GM23338 (cell line): Measurements from ENCODE around the gene SULT1A2. TPM values are rescaled to one million over a fixed set of nuclear protein-coding genes. Genes with fewer than 3 reads are reported as not detected.
A peak's percentile ranks its signal among the peaks of the same experiment; 100 is the strongest.
"Not testable (repeated sequence)": the region's sequence is repeated elsewhere in the genome, so short reads cannot be mapped to it uniquely, and the experiment has no call there.

Experiments used
- ATAC-seq: fragments of 200-7000 bp; cut with Tn5 transposase; 3 replicates; pipeline ENCODE4 v1.9.1; 2020
- DNase-seq: peaks from one replicate; pipeline ENCODE4 v3.0.0-alpha.2; 2015; ENCODE audit warnings: low spot score
- H2AFZ ChIP-seq: fragments of 200-600 bp; sonication (generic); 2 replicates; pipeline ENCODE4 v1.8.0; 2016; ENCODE audit warnings: antibody characterized with exemption, mild to moderate bottlenecking, moderate library complexity
- H3F3A ChIP-seq: fragments of 200-600 bp; sonication (generic); replicated peaks from 2 replicates; pipeline ENCODE4 v1.8.0; 2017; ENCODE audit warnings: antibody characterized with exemption, mixed run types, low read depth
- H3K27ac ChIP-seq: fragments of 200-600 bp; sonication (generic); 2 replicates; pipeline ENCODE4 v1.6.1; 2016; ENCODE audit warnings: low read depth
- H3K27me3 ChIP-seq: fragments of 200-600 bp; sonication (generic); 2 replicates; pipeline ENCODE4 v1.8.0; 2016; ENCODE audit warnings: mild to moderate bottlenecking, mixed run types, moderate library complexity; ENCODE audit not compliant: insufficient read depth
- H3K36me3 ChIP-seq: fragments of 200-600 bp; sonication (generic); 2 replicates; pipeline ENCODE4 v1.8.0; 2016; ENCODE audit warnings: mild to moderate bottlenecking; ENCODE audit not compliant: insufficient read depth
- H3K4me1 ChIP-seq: fragments of 200-600 bp; sonication (generic); 2 replicates; pipeline ENCODE4 v1.8.0; 2016; ENCODE audit warnings: mild to moderate bottlenecking, moderate library complexity; ENCODE audit not compliant: insufficient read depth
- H3K4me2 ChIP-seq: fragments of 200-600 bp; sonication (generic); 2 replicates; pipeline ENCODE4 v1.7.1; 2017; ENCODE audit warnings: mixed run types
- H3K4me3 ChIP-seq: fragments of 200-600 bp; sonication (generic); 2 replicates; pipeline ENCODE4 v1.6.1; 2016; ENCODE audit warnings: mixed run types
- H3K79me2 ChIP-seq: fragments of 200-600 bp; sonication (generic); replicated peaks from 2 replicates; pipeline ENCODE4 v1.8.0; 2017; ENCODE audit warnings: mild to moderate bottlenecking; ENCODE audit not compliant: insufficient read depth
- H3K9me2 ChIP-seq: fragments of 200-600 bp; sonication (generic); 2 replicates; pipeline ENCODE4 v1.8.0; 2017; ENCODE audit not compliant: insufficient read depth
- H4K20me1 ChIP-seq: fragments of 200-600 bp; sonication (generic); replicated peaks from 2 replicates; pipeline ENCODE4 v1.8.0; 2017; ENCODE audit warnings: mild to moderate bottlenecking; ENCODE audit not compliant: insufficient read depth
- H3K27ac Mint-ChIP-seq: 2 replicates; pipeline ENCODE4 v1.8.0; 2020; ENCODE audit warnings: inconsistent platforms, mild to moderate bottlenecking, moderate library complexity, mixed read lengths
- H3K27me3 Mint-ChIP-seq: 3 replicates; pipeline ENCODE4 v1.8.0; 2022; ENCODE audit warnings: low read depth, mild to moderate bottlenecking, moderate library complexity, mixed read lengths, inconsistent platforms; ENCODE audit not compliant: insufficient read depth, poor library complexity
- H3K36me3 Mint-ChIP-seq: 3 replicates; pipeline ENCODE4 v1.8.0; 2021; ENCODE audit warnings: low read depth, mild to moderate bottlenecking, inconsistent platforms, moderate library complexity, mixed read lengths
- H3K4me1 Mint-ChIP-seq: 3 replicates; pipeline ENCODE4 v1.8.0; 2020; ENCODE audit warnings: mild to moderate bottlenecking, inconsistent platforms, mixed read lengths
- H3K4me3 Mint-ChIP-seq: 3 replicates; pipeline ENCODE4 v1.8.0; 2021; ENCODE audit warnings: moderate library complexity, mild to moderate bottlenecking, inconsistent platforms, mixed read lengths
- H3K9me3 Mint-ChIP-seq: 3 replicates; pipeline ENCODE4 v1.8.0; 2020; ENCODE audit warnings: moderate library complexity, mild to moderate bottlenecking, inconsistent platforms, mixed read lengths
- CREB1 ChIP-seq: fragments of 250-450 bp; sonication (Bioruptor Pico); IDR thresholded peaks from 2 replicates; pipeline ENCODE4 v1.5.0; 2020; ENCODE audit warnings: low read depth, mild to moderate bottlenecking, moderate library complexity
- CTCF ChIP-seq, 2 experiments: fragments of 200-600 bp in 1 of 2; sonication (generic) in 1 of 2; conservative IDR thresholded peaks; 2 replicates each; pipeline versions ENCODE4 v1.5.1 to v1.6.1; 2016 to 2017; ENCODE audit warnings: antibody characterized with exemption in 2 of 2, low read depth in 2 of 2, mild to moderate bottlenecking in 2 of 2, moderate library complexity in 1 of 2
- ETS1 ChIP-seq: IDR thresholded peaks from 2 replicates; pipeline ENCODE4 v1.6.1; 2016; ENCODE audit warnings: antibody characterized with exemption
- REST ChIP-seq: IDR thresholded peaks from one replicate; pipeline ENCODE4 v1.6.1; 2018; ENCODE audit warnings: antibody characterized with exemption; ENCODE audit not compliant: unreplicated experiment
- polyA plus RNA-seq: library from polyadenylated mRNA; unstranded; fragments of >200 nt; fragmentation: Nextera tagmentation; extraction: Ambion mirVana; gene quantifications from 2 replicates; pipeline ENCODE4 v1.2.1, GENCODE V29; 2016
- total RNA-seq: library from RNA; depleted of rRNA; stranded (reverse); fragments of >200 nt; shearing (Covaris generic); gene quantifications from 2 replicates; pipeline ENCODE4 v1.2.3, GENCODE V29; 2014

SULT1A2 gene
- total and polyA plus RNA-seq, 2 experiments from 2014 or later: 0.17 to 0.34 TPM

- TF ChIP-seq CTCF (conservative IDR thresholded peaks at IDR 0.05; ENCODE audit: low read depth in 2 of 2): no peak
- no peak for TF ChIP-seq REST
- TF ChIP-seq ETS1: no peak
- no peak for TF ChIP-seq CREB1
Observed at GRCh38 chr16:28602529-28602928, 5.7 kb upstream of the SULT1A2 start (continued).

DNA sequence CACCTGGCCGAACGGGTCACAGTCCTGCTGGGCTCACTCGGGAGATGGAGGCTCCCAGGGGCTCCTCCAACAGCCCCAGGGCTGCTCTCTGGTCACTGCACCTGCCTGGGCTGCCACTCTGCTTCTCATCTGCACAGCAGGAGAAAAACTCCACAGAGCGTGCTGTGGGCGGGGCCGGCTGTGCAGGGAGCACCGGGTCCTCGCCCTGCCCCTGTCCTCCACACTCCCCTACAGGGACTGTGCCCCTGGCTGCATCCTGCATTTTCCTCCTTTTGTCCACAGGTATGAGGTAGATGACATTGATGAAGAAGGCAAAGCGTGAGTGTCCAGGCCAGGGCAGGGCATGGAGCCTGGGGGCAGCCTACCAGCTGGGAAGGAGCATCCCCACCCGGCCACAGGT, 5.2 kb upstream of the SULT1A2 start:
- H3K4me2 ChIP-seq, H3F3A ChIP-seq, H3K27ac ChIP-seq, H4K20me1 ChIP-seq, ATAC-seq, H3K9me2 ChIP-seq, H3K27me3 Mint-ChIP-seq, H3K79me2 ChIP-seq, H3K36me3 Mint-ChIP-seq, DNase-seq, H3K27me3 ChIP-seq, H3K36me3 ChIP-seq, H3K4me3 ChIP-seq, H3K4me3 Mint-ChIP-seq, H3K4me1 ChIP-seq, H3K9me3 Mint-ChIP-seq, H3K27ac Mint-ChIP-seq, H2AFZ ChIP-seq: not testable (repeated sequence)
- H3K4me1 Mint-ChIP-seq: peaks cover 11% of the 10 kb centered on the region; the same call in 2 of the 3 replicates

- H3K36me3 ChIP-seq, H3K4me2 ChIP-seq, H3F3A ChIP-seq, H3K36me3 Mint-ChIP-seq, DNase-seq, H3K79me2 ChIP-seq, H3K9me3 Mint-ChIP-seq, H2AFZ ChIP-seq, H4K20me1 ChIP-seq, ATAC-seq, H3K4me3 ChIP-seq, H3K27me3 Mint-ChIP-seq, H3K27me3 ChIP-seq, H3K9me2 ChIP-seq, H3K27ac ChIP-seq, H3K4me1 ChIP-seq, H3K27ac Mint-ChIP-seq: not testable (repeated sequence)
- H3K4me3 Mint-ChIP-seq: peak overlapping the region; percentile 57; the same call in 2 of the 3 replicates
- H3K4me1 Mint-ChIP-seq: peaks cover 15% of the 10 kb centered on the region; the same call in 2 of the 3 replicates
Observed at GRCh38 chr16:28601589-28601988, 4.7 kb upstream of the SULT1A2 start.

- not testable (repeated sequence) for H3K9me2 ChIP-seq, H3K79me2 ChIP-seq, H3K36me3 ChIP-seq, H3K27ac Mint-ChIP-seq, H3K27me3 ChIP-seq, H4K20me1 ChIP-seq, H3K9me3 Mint-ChIP-seq, H3K36me3 Mint-ChIP-seq, H3F3A ChIP-seq, H3K27me3 Mint-ChIP-seq, H3K27ac ChIP-seq, H2AFZ ChIP-seq, H3K4me1 ChIP-seq
- Mint-ChIP-seq H3K4me1 (peaks cover 19% of the 10 kb centered on the region; the same call in 2 of the 3 replicates), H3K4me3 (peak overlapping the region; percentile 55)
- peak overlapping the region; percentile 60; the same call in 1 of the 2 replicates for H3K4me2 ChIP-seq
- peak; percentile 24 for DNase-seq
- ATAC-seq: peak; percentile 53
- H3K4me3 ChIP-seq: peak overlapping the region; percentile 43; the same call in 1 of the 2 replicates
Observed at GRCh38 chr16:28600965-28601364, 4.1 kb upstream of the SULT1A2 start.

DNA sequence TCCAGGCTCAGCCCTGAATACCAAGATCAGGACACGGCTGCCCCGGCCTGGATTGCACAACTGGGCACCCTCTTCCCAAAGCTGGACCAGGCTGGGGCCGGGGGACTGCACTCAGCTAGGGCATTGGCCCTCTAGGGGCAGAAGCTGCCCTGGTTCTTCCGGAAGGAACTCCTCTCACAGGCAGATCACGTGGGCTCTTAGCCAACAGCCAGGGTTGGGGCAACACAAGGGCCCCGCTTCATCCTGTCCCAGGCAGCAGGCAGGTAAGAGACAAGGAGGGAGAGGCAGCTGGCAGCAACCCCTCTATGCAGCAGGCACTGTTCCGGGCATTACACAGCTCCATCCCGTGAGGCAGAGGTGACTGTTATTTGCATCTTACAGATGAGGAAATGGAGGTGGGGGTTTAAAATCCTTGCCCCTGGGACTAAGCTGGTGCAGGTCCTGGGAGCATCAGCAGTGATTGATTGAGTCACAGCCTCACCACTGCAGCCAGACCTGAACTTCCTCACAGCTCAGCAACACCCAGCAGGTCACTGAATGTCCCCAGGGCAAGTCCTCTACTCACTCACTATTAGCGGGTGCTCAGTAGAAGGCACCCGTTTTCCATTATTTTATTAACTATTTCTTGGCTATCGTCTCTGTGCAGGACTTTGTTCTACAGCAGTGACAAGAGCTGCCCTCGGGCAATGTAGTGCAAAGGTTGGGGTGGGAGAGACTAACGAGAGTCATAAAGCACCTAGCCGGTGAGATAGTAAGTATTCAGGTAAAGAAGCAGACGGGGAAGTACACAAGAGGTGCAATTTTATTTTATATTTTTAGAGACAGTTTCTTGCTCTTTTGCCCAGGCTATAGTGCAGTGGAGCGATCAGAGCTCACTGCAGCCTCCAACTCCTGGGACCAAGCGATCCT, 2.8 kb upstream of the SULT1A2 start:
- H3K4me1 Mint-ChIP-seq: peaks cover 19% of the 10 kb centered on the region; the same call in 2 of the 3 replicates
- H2AFZ ChIP-seq, H4K20me1 ChIP-seq, H3K27me3 ChIP-seq, H3K36me3 Mint-ChIP-seq, H3K27me3 Mint-ChIP-seq, H3K9me3 Mint-ChIP-seq, H3K27ac ChIP-seq, H3K4me2 ChIP-seq, H3K4me3 Mint-ChIP-seq, H3K9me2 ChIP-seq, H3K4me3 ChIP-seq, H3K79me2 ChIP-seq, DNase-seq, H3K27ac Mint-ChIP-seq, H3F3A ChIP-seq, H3K4me1 ChIP-seq, H3K36me3 ChIP-seq: not testable (repeated sequence)
- peak; percentile 23 for ATAC-seq
